ENCODE data around the gene PTBP3.

DNA sequence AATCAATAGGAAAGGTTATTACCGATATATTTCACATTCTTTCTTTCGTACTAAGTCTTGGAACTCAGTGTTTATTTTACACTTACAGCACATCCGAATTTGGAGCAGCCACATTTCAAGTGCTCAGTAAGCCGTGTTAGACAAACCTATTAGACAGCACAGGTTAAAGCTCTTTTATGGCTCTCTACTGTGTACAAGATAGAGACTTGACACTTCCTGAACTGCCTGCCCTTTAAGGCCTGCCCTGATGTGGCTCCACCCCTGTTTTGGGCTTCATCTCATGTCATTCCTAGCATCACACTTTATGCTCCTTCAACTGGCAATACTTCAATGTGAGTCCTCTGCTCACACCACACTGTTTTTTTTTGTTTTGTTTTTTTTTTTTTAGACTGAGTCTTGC, 134.8 kb downstream of the PTBP3 start:
- TF ChIP-seq, protein P1, sequence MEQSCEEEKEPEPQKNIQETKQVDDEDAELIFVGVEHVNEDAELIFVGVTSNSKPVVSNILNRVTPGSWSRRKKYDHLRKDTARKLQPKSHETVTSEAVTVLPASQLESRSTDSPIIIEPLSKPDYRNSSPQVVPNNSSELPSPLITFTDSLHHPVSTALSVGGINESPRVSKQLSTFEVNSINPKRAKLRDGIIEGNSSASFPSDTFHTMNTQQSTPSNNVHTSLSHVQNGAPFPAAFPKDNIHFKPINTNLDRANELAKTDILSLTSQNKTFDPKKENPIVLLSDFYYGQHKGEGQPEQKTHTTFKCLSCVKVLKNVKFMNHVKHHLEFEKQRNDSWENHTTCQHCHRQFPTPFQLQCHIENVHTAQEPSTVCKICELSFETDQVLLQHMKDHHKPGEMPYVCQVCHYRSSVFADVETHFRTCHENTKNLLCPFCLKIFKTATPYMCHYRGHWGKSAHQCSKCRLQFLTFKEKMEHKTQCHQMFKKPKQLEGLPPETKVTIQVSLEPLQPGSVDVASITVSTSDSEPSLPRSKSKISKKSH (CRISPR knock-in tag; IDR thresholded peaks at IDR 0.05; ENCODE audit: borderline replicate concordance): no peak
- TF ChIP-seq JUN (CRISPR knock-in tag; IDR thresholded peaks at IDR 0.05) (no peak), ZBTB1 (CRISPR knock-in tag; IDR thresholded peaks at IDR 0.05; ENCODE audit: borderline replicate concordance) (no peak), SIN3A (IDR thresholded peaks at IDR 0.05; ENCODE audit: borderline replicate concordance, low read depth, low read length) (no peak), HOXA3 (CRISPR knock-in tag; IDR thresholded peaks at IDR 0.05) (no peak), CEBPG (CRISPR knock-in tag; IDR thresholded peaks at IDR 0.05) (no peak), ZNF224 (CRISPR knock-in tag; IDR thresholded peaks at IDR 0.05) (no peak), REXO4 (CRISPR knock-in tag; IDR thresholded peaks at IDR 0.05; ENCODE audit: borderline replicate concordance) (no peak), ELF4 (CRISPR knock-in tag; IDR thresholded peaks at IDR 0.05; ENCODE audit: borderline replicate concordance) (no peak), PPARG (CRISPR knock-in tag; conservative IDR thresholded peaks at IDR 0.05) (no peak), SPEN (CRISPR knock-in tag; IDR thresholded peaks at IDR 0.05; ENCODE audit: low read depth) (no peak), FOXJ3 (CRISPR knock-in tag; IDR thresholded peaks at IDR 0.05; ENCODE audit: borderline replicate concordance) (no peak), FOXP1 (IDR thresholded peaks at IDR 0.05) (no peak), FOXP1 (CRISPR knock-in tag; IDR thresholded peaks at IDR 0.05) (no peak)
- TF ChIP-seq, protein P2, sequence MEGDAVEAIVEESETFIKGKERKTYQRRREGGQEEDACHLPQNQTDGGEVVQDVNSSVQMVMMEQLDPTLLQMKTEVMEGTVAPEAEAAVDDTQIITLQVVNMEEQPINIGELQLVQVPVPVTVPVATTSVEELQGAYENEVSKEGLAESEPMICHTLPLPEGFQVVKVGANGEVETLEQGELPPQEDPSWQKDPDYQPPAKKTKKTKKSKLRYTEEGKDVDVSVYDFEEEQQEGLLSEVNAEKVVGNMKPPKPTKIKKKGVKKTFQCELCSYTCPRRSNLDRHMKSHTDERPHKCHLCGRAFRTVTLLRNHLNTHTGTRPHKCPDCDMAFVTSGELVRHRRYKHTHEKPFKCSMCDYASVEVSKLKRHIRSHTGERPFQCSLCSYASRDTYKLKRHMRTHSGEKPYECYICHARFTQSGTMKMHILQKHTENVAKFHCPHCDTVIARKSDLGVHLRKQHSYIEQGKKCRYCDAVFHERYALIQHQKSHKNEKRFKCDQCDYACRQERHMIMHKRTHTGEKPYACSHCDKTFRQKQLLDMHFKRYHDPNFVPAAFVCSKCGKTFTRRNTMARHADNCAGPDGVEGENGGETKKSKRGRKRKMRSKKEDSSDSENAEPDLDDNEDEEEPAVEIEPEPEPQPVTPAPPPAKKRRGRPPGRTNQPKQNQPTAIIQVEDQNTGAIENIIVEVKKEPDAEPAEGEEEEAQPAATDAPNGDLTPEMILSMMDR (CRISPR knock-in tag; IDR thresholded peaks at IDR 0.05): no peak
